ENCODE results near the gene SH2D4B. TPM values are rescaled to one million over a fixed set of nuclear protein-coding genes. Genes with fewer than 3 reads are reported as not detected.
A peak's percentile ranks its signal among the peaks of the same experiment; 100 is the strongest.

SH2D4B gene
- total and polyA plus RNA-seq, 2 donors, result 0.09 to 0.18 TPM

- no peak for DNase-seq (ENCODE audit: low read depth in 6 of 9, low spot score in 9 of 9)
- no peaks in the 10 kb centered on the region for H3K27me3 ChIP-seq (ENCODE audit: control insufficient read depth in 2 of 2, insufficient read depth in 1 of 2, low read length in 1 of 2)
- no peak overlapping the region for H3K27ac ChIP-seq (ENCODE audit: low read depth in 1 of 2, low read length in 1 of 2)
- no peaks in the 10 kb centered on the region for H3K36me3 ChIP-seq (ENCODE audit: control insufficient read depth in 2 of 2, insufficient read depth in 2 of 2, low read length in 1 of 2)
- H3K4me3 ChIP-seq (ENCODE audit: low read length in 2 of 2), result no peak overlapping the region
- WGBS, result 79% methylated on average over 11 of the region's 11 CpGs
- H3K9me3 ChIP-seq (ENCODE audit: control insufficient read depth in 2 of 2, insufficient read depth in 1 of 2, low read length in 1 of 2), result peaks cover 0 to 1% of the 10 kb centered on the region in 2 donors
- H3K4me1 ChIP-seq (ENCODE audit: control insufficient read depth in 2 of 2, insufficient read depth in 2 of 2, low read length in 2 of 2), result no peaks in the 10 kb centered on the region
Measured at GRCh38 chr10:80608706-80609105, 71.0 kb downstream of the SH2D4B start.

GRCh38 chr10:80609331-80609730, 71.6 kb downstream of the SH2D4B start:
- Histone ChIP-seq H3K27ac (ENCODE audit: low read depth in 1 of 2, low read length in 1 of 2) (no peak overlapping the region), H3K27me3 (ENCODE audit: control insufficient read depth in 2 of 2, insufficient read depth in 1 of 2, low read length in 1 of 2) (no peaks in the 10 kb centered on the region), H3K4me1 (ENCODE audit: control insufficient read depth in 2 of 2, insufficient read depth in 2 of 2, low read length in 2 of 2) (no peaks in the 10 kb centered on the region), H3K9me3 (ENCODE audit: control insufficient read depth in 2 of 2, insufficient read depth in 1 of 2, low read length in 1 of 2) (no peaks in the 10 kb centered on the region), H3K4me3 (ENCODE audit: low read length in 2 of 2) (no peak overlapping the region), H3K36me3 (ENCODE audit: control insufficient read depth in 2 of 2, insufficient read depth in 2 of 2, low read length in 1 of 2) (no peaks in the 10 kb centered on the region)
- WGBS, result 96% methylated on average over 11 of the region's 11 CpGs
- DNase-seq (ENCODE audit: low read depth in 6 of 9, low spot score in 9 of 9), result no peak

- H3K36me3 ChIP-seq (ENCODE audit: control insufficient read depth in 2 of 2, insufficient read depth in 2 of 2, low read length in 1 of 2), result no peaks in the 10 kb centered on the region
- 88% methylated on average over 6 of the region's 6 CpGs for WGBS
- peak overlapping the region in 1 of 2 donors; percentile 9 for H3K27ac ChIP-seq (ENCODE audit: low read depth in 1 of 2, low read length in 1 of 2)
- no peaks in the 10 kb centered on the region for H3K4me1 ChIP-seq (ENCODE audit: control insufficient read depth in 2 of 2, insufficient read depth in 2 of 2, low read length in 2 of 2)
- H3K27me3 ChIP-seq (ENCODE audit: control insufficient read depth in 2 of 2, insufficient read depth in 1 of 2, low read length in 1 of 2), result no peaks in the 10 kb centered on the region
- no peak overlapping the region for H3K4me3 ChIP-seq (ENCODE audit: low read length in 2 of 2)
- H3K9me3 ChIP-seq (ENCODE audit: control insufficient read depth in 2 of 2, insufficient read depth in 1 of 2, low read length in 1 of 2), result no peaks in the 10 kb centered on the region
- no peak for DNase-seq (ENCODE audit: low read depth in 6 of 9, low spot score in 9 of 9)
Measured at GRCh38 chr10:80611481-80612185, 73.9 kb downstream of the SH2D4B start.

GRCh38 chr10:80612261-80612660, 74.6 kb downstream of the SH2D4B start:
- peak in 1 of 9 donors; percentile 20 for DNase-seq (ENCODE audit: low read depth in 6 of 9, low spot score in 9 of 9)
- H3K27me3 ChIP-seq (ENCODE audit: control insufficient read depth in 2 of 2, insufficient read depth in 1 of 2, low read length in 1 of 2), result no peaks in the 10 kb centered on the region
- H3K4me1 ChIP-seq (ENCODE audit: control insufficient read depth in 2 of 2, insufficient read depth in 2 of 2, low read length in 2 of 2), result no peaks in the 10 kb centered on the region
- WGBS, result 85% methylated on average over 3 of the region's 3 CpGs
- H3K36me3 ChIP-seq (ENCODE audit: control insufficient read depth in 2 of 2, insufficient read depth in 2 of 2, low read length in 1 of 2), result no peaks in the 10 kb centered on the region
- H3K27ac ChIP-seq (ENCODE audit: low read depth in 1 of 2, low read length in 1 of 2), result no peak overlapping the region
- no peak overlapping the region for H3K4me3 ChIP-seq (ENCODE audit: low read length in 2 of 2)
- no peaks in the 10 kb centered on the region for H3K9me3 ChIP-seq (ENCODE audit: control insufficient read depth in 2 of 2, insufficient read depth in 1 of 2, low read length in 1 of 2)

GRCh38 chr10:80613466-80614170, 75.9 kb downstream of the SH2D4B start:
- H3K27ac ChIP-seq (ENCODE audit: low read depth in 1 of 2, low read length in 1 of 2), result no peak overlapping the region
- 86% methylated on average over 8 of the region's 8 CpGs for WGBS

GRCh38 chr10:80614576-80615416, 77.1 kb downstream of the SH2D4B start:
- Histone ChIP-seq H3K36me3 (ENCODE audit: control insufficient read depth in 2 of 2, insufficient read depth in 2 of 2, low read length in 1 of 2) (no peaks in the 10 kb centered on the region), H3K27me3 (ENCODE audit: control insufficient read depth in 2 of 2, insufficient read depth in 1 of 2, low read length in 1 of 2) (no peaks in the 10 kb centered on the region), H3K4me1 (ENCODE audit: control insufficient read depth in 2 of 2, insufficient read depth in 2 of 2, low read length in 2 of 2) (no peaks in the 10 kb centered on the region), H3K4me3 (ENCODE audit: low read length in 2 of 2) (no peak overlapping the region), H3K9me3 (ENCODE audit: control insufficient read depth in 2 of 2, insufficient read depth in 1 of 2, low read length in 1 of 2) (no peaks in the 10 kb centered on the region), H3K27ac (ENCODE audit: low read depth in 1 of 2, low read length in 1 of 2) (no peak overlapping the region)
- 99% methylated on average over 5 of the region's 5 CpGs for WGBS
- DNase-seq (ENCODE audit: low read depth in 6 of 9, low spot score in 9 of 9), result no peak

More at GRCh38 chr10:80613466-80614170, 75.9 kb downstream of the SH2D4B start:
- Histone ChIP-seq H3K4me3 (ENCODE audit: low read length in 2 of 2) (no peak overlapping the region), H3K4me1 (ENCODE audit: control insufficient read depth in 2 of 2, insufficient read depth in 2 of 2, low read length in 2 of 2) (no peaks in the 10 kb centered on the region), H3K27me3 (ENCODE audit: control insufficient read depth in 2 of 2, insufficient read depth in 1 of 2, low read length in 1 of 2) (no peaks in the 10 kb centered on the region), H3K36me3 (ENCODE audit: control insufficient read depth in 2 of 2, insufficient read depth in 2 of 2, low read length in 1 of 2) (no peaks in the 10 kb centered on the region), H3K9me3 (ENCODE audit: control insufficient read depth in 2 of 2, insufficient read depth in 1 of 2, low read length in 1 of 2) (no peaks in the 10 kb centered on the region)
- no peak for DNase-seq (ENCODE audit: low read depth in 6 of 9, low spot score in 9 of 9)

GRCh38 chr10:80617807-80618206, 80.1 kb downstream of the SH2D4B start:
- 95% methylated on average over 3 of the region's 3 CpGs for WGBS
- H3K36me3 ChIP-seq (ENCODE audit: control insufficient read depth in 2 of 2, insufficient read depth in 2 of 2, low read length in 1 of 2), result no peaks in the 10 kb centered on the region

GRCh38 chr10:80619036-80619435, 81.3 kb downstream of the SH2D4B start:
- H3K4me3 ChIP-seq (ENCODE audit: low read length in 2 of 2), result no peak overlapping the region
- H3K9me3 ChIP-seq (ENCODE audit: control insufficient read depth in 2 of 2, insufficient read depth in 1 of 2, low read length in 1 of 2), result no peaks in the 10 kb centered on the region
- no peak for DNase-seq (ENCODE audit: low read depth in 6 of 9, low spot score in 9 of 9)
- H3K4me1 ChIP-seq (ENCODE audit: control insufficient read depth in 2 of 2, insufficient read depth in 2 of 2, low read length in 2 of 2), result no peaks in the 10 kb centered on the region
- H3K36me3 ChIP-seq (ENCODE audit: control insufficient read depth in 2 of 2, insufficient read depth in 2 of 2, low read length in 1 of 2), result no peaks in the 10 kb centered on the region
- no peaks in the 10 kb centered on the region for H3K27me3 ChIP-seq (ENCODE audit: control insufficient read depth in 2 of 2, insufficient read depth in 1 of 2, low read length in 1 of 2)
- WGBS, result 95% methylated on average over 5 of the region's 5 CpGs
- H3K27ac ChIP-seq (ENCODE audit: low read depth in 1 of 2, low read length in 1 of 2), result no peak overlapping the region

More at GRCh38 chr10:80617807-80618206, 80.1 kb downstream of the SH2D4B start:
- Histone ChIP-seq H3K9me3 (ENCODE audit: control insufficient read depth in 2 of 2, insufficient read depth in 1 of 2, low read length in 1 of 2) (no peaks in the 10 kb centered on the region), H3K27me3 (ENCODE audit: control insufficient read depth in 2 of 2, insufficient read depth in 1 of 2, low read length in 1 of 2) (no peaks in the 10 kb centered on the region), H3K4me3 (ENCODE audit: low read length in 2 of 2) (no peak overlapping the region), H3K4me1 (ENCODE audit: control insufficient read depth in 2 of 2, insufficient read depth in 2 of 2, low read length in 2 of 2) (no peaks in the 10 kb centered on the region), H3K27ac (ENCODE audit: low read depth in 1 of 2, low read length in 1 of 2) (no peak overlapping the region)
- no peak for DNase-seq (ENCODE audit: low read depth in 6 of 9, low spot score in 9 of 9)

- WGBS, result 84% methylated on average over 3 of the region's 3 CpGs
- no peak overlapping the region for H3K4me3 ChIP-seq (ENCODE audit: low read length in 2 of 2)
- H3K9me3 ChIP-seq (ENCODE audit: control insufficient read depth in 2 of 2, insufficient read depth in 1 of 2, low read length in 1 of 2), result no peaks in the 10 kb centered on the region
- no peaks in the 10 kb centered on the region for H3K4me1 ChIP-seq (ENCODE audit: control insufficient read depth in 2 of 2, insufficient read depth in 2 of 2, low read length in 2 of 2)
- no peak overlapping the region for H3K27ac ChIP-seq (ENCODE audit: low read depth in 1 of 2, low read length in 1 of 2)
- no peak for DNase-seq (ENCODE audit: low read depth in 6 of 9, low spot score in 9 of 9)
- no peaks in the 10 kb centered on the region for H3K27me3 ChIP-seq (ENCODE audit: control insufficient read depth in 2 of 2, insufficient read depth in 1 of 2, low read length in 1 of 2)
- no peaks in the 10 kb centered on the region for H3K36me3 ChIP-seq (ENCODE audit: control insufficient read depth in 2 of 2, insufficient read depth in 2 of 2, low read length in 1 of 2)
Measured at GRCh38 chr10:80622153-80622552, 84.5 kb downstream of the SH2D4B start.

Data from thymus (tissue), 11 donors.